Peyer's patch (tissue), 4 donors: ENCODE measurements around the gene UBLCP1.

Source experiments
- CTCF ChIP-seq, 6 experiments: fragments of 450-650 bp in 4 of 6; fragments of 200-600 bp in 2 of 6; sonication (generic) in 1 of 6; IDR thresholded peaks; one replicate each; pipeline ENCODE4 v1.5.1; 2017 to 2019; ENCODE audit warnings: antibody characterized with exemption in 6 of 6, mild to moderate bottlenecking in 3 of 6, moderate library complexity in 1 of 6
- POLR2A ChIP-seq, 2 donors: fragments of 450-650 bp; IDR thresholded peaks; one replicate each; pipeline ENCODE4 v1.5.1; 2017; ENCODE audit warnings: antibody characterized with exemption in 2 of 2, mild to moderate bottlenecking in 2 of 2, moderate library complexity in 2 of 2

- TF ChIP-seq POLR2A (IDR thresholded peaks at IDR 0.05) (no peak), CTCF (IDR thresholded peaks at IDR 0.05) (no peak)
Observed at GRCh38 chr5:159216454-159216853, 46.6 kb upstream of the UBLCP1 start.
